NB4 (cell line): Measurements from ENCODE around the gene KHNYN.

Source experiments
- DNase-seq: peaks from one replicate; pipeline ENCODE4 v3.0.0; 2010; ENCODE audit warnings: low read depth
- H3K4me3 ChIP-seq: one replicate; pipeline ENCODE4 v1.5.1; 2011; ENCODE audit warnings: mild to moderate bottlenecking, low read depth, low read length, moderate library complexity
- CTCF ChIP-seq: IDR thresholded peaks from one replicate; pipeline ENCODE4 v1.5.1; 2012; ENCODE audit warnings: low read depth, low read length
- MAX ChIP-seq: IDR thresholded peaks from 2 replicates; pipeline ENCODE4 v1.6.1; 2011; ENCODE audit warnings: low read depth, low read length
- MYC ChIP-seq: IDR thresholded peaks from 2 replicates; pipeline ENCODE4 v1.6.1; 2011; ENCODE audit warnings: low read depth, low read length
- POLR2A ChIP-seq: IDR thresholded peaks from 2 replicates; pipeline ENCODE4 v1.6.1; 2011; ENCODE audit warnings: mild to moderate bottlenecking; ENCODE audit not compliant: insufficient read length; ENCODE audit errors: extremely low read depth

Gene KHNYN

GRCh38 chr14:24426912-24427536 lies 2.7 kb upstream of the KHNYN start:
- no peak overlapping the region for H3K4me3 ChIP-seq
- no peak for DNase-seq
- no peak for TF ChIP-seq POLR2A
- no peak for TF ChIP-seq MYC

- no peak overlapping the region for H3K4me3 ChIP-seq
- no peak for TF ChIP-seq POLR2A
- no peak for TF ChIP-seq CTCF
- TF ChIP-seq MYC: no peak
- no peak for TF ChIP-seq MAX
- DNase-seq: no peak
Observed at GRCh38 chr14:24427537-24428508, 1.9 kb upstream of the KHNYN start.

GRCh38 chr14:24428628-24429394 lies 943 bp upstream of the KHNYN start:
- TF ChIP-seq CTCF: no peak
- TF ChIP-seq MAX: no peak
- TF ChIP-seq POLR2A: no peak
- no peak for TF ChIP-seq MYC
- H3K4me3 ChIP-seq: no peak overlapping the region
- no peak for DNase-seq

GRCh38 chr14:24430143-24430681 lies 458 bp downstream of the KHNYN start:
- no peak for TF ChIP-seq CTCF
- TF ChIP-seq POLR2A: no peak
- TF ChIP-seq MYC: no peak
- TF ChIP-seq MAX: no peak
- H3K4me3 ChIP-seq: peak overlapping the region; percentile 69
- DNase-seq: peak; percentile 78

- peak; percentile 48 for DNase-seq
- H3K4me3 ChIP-seq: peak overlapping the region; percentile 69
- TF ChIP-seq MYC (no peak), POLR2A (no peak), MAX (no peak), CTCF (no peak)
Observed at GRCh38 chr14:24430682-24431568, 1.2 kb downstream of the KHNYN start.
